ENCODE data around the gene COLGALT1. TPM values are rescaled to one million over a fixed set of nuclear protein-coding genes. Genes with fewer than 3 reads are reported as not detected.
"Not testable (repeated sequence)": the region's sequence is repeated elsewhere in the genome, so short reads cannot be mapped to it uniquely, and the experiment has no call there.

The COLGALT1 gene
- total and polyA plus RNA-seq, 4 donors = 14.4 to 32.2 (median 22.5) TPM

DNA sequence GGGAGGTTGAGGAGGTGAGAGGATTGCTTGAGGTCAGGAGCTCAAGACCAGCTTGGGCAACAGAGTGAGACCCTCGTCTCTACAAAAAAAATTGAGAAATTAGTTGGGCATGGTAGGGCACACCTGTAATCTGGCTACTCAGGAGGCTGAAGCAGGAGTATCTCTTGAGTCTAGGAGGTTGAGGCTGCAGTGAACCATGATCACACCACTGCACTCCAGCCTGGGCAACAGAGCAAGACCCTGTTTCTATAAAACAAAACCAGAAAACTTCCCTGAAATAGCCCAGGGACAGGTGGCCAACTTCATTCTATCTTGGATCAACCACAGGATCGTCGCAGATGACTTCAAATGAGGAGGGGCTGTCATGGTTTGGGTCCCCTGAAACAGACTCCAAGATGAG lies 28.7 kb downstream of the COLGALT1 start (continued):
- TF ChIP-seq, protein P1, sequence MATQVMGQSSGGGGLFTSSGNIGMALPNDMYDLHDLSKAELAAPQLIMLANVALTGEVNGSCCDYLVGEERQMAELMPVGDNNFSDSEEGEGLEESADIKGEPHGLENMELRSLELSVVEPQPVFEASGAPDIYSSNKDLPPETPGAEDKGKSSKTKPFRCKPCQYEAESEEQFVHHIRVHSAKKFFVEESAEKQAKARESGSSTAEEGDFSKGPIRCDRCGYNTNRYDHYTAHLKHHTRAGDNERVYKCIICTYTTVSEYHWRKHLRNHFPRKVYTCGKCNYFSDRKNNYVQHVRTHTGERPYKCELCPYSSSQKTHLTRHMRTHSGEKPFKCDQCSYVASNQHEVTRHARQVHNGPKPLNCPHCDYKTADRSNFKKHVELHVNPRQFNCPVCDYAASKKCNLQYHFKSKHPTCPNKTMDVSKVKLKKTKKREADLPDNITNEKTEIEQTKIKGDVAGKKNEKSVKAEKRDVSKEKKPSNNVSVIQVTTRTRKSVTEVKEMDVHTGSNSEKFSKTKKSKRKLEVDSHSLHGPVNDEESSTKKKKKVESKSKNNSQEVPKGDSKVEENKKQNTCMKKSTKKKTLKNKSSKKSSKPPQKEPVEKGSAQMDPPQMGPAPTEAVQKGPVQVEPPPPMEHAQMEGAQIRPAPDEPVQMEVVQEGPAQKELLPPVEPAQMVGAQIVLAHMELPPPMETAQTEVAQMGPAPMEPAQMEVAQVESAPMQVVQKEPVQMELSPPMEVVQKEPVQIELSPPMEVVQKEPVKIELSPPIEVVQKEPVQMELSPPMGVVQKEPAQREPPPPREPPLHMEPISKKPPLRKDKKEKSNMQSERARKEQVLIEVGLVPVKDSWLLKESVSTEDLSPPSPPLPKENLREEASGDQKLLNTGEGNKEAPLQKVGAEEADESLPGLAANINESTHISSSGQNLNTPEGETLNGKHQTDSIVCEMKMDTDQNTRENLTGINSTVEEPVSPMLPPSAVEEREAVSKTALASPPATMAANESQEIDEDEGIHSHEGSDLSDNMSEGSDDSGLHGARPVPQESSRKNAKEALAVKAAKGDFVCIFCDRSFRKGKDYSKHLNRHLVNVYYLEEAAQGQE (IDR thresholded peaks at IDR 0.05) = no peak
- TF ChIP-seq RXRA (IDR thresholded peaks at IDR 0.05) (no peak), JUND (IDR thresholded peaks at IDR 0.05) (no peak), HNF4A (conservative IDR thresholded peaks at IDR 0.05) (no peak), EGR1 (IDR thresholded peaks at IDR 0.05; ENCODE audit: low read depth in 2 of 2) (no peak)

DNA sequence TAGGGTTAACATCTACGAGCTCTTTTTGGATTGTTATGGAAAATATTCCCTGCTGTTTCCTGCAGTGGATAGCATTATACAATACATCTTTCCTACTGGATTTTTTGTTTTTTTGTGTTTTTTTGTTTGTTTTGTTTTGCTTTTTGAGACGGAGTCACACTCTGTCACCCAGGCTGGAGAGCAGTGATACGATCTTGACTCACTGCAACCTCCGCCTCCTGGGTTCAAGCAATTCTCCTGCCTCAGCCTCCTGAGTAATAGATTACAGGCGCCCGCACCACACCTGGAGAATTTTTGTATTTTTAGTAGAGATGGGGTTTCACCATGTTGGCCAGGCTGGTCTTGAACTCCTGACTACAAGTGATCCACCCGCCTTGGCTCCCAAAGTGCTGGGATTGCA lies 29.9 kb downstream of the COLGALT1 start:
- WGBS = 75% methylated on average over 7 of the region's 7 CpGs
- not testable (repeated sequence) for H3K9me3 ChIP-seq (ENCODE audit: control insufficient read depth in 4 of 4, low read length in 3 of 4); H3K27ac ChIP-seq (ENCODE audit: low read depth in 1 of 2, low read length in 2 of 2); DNase-seq (ENCODE audit: low spot score); H3K4me1 ChIP-seq (ENCODE audit: control insufficient read depth in 4 of 4, insufficient read depth in 4 of 4, low read length in 3 of 4); H3K9ac ChIP-seq (ENCODE audit: low read depth in 1 of 2, low read length in 2 of 2); H3K4me3 ChIP-seq (ENCODE audit: low read depth in 1 of 3, low read length in 3 of 3); H3K27me3 ChIP-seq (ENCODE audit: control insufficient read depth in 4 of 4, insufficient read depth in 4 of 4, low read length in 3 of 4)
- peaks cover 8 to 20% (median 9%) of the 10 kb centered on the region in 4 donors for H3K36me3 ChIP-seq (ENCODE audit: control insufficient read depth in 4 of 4, insufficient read depth in 3 of 4, low read depth in 1 of 4, low read length in 3 of 4)

DNA sequence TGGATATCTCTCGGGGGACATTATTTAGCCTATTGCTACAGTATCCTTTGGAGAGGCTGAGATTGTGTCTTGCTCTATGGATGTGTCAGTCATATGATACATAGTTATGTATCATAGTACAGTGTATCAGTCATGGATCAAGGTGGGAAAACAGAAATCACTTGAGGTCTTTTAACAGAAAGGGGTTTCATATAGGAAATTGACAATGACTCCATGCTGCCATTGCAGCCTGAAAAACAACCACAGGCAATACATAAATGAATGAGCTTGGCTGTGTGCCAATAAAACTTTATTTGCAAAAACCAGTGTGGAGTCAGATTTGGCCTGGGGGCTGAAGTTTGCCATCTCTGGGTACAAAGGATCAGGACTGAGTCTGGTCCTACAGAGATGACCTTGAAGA lies 35.4 kb downstream of the COLGALT1 start:
- Histone ChIP-seq H3K36me3 (ENCODE audit: control insufficient read depth in 4 of 4, insufficient read depth in 3 of 4, low read depth in 1 of 4, low read length in 3 of 4) (no peaks in the 10 kb centered on the region), H3K4me1 (ENCODE audit: control insufficient read depth in 4 of 4, insufficient read depth in 4 of 4, low read length in 3 of 4) (no peaks in the 10 kb centered on the region), H3K27me3 (ENCODE audit: control insufficient read depth in 4 of 4, insufficient read depth in 4 of 4, low read length in 3 of 4) (no peaks in the 10 kb centered on the region), H3K27ac (ENCODE audit: low read depth in 1 of 2, low read length in 2 of 2) (no peak overlapping the region), H3K9me3 (ENCODE audit: control insufficient read depth in 4 of 4, low read length in 3 of 4) (no peaks in the 10 kb centered on the region), H3K4me3 (ENCODE audit: low read depth in 1 of 3, low read length in 3 of 3) (no peak overlapping the region), H3K9ac (ENCODE audit: low read depth in 1 of 2, low read length in 2 of 2) (no peak overlapping the region)
- DNase-seq (ENCODE audit: low spot score) = no peak
- WGBS = 7% methylated on average over 1 of the region's 1 CpG
- no peak for TF ChIP-seq EGR1 (IDR thresholded peaks at IDR 0.05; ENCODE audit: low read depth in 2 of 2)

DNA sequence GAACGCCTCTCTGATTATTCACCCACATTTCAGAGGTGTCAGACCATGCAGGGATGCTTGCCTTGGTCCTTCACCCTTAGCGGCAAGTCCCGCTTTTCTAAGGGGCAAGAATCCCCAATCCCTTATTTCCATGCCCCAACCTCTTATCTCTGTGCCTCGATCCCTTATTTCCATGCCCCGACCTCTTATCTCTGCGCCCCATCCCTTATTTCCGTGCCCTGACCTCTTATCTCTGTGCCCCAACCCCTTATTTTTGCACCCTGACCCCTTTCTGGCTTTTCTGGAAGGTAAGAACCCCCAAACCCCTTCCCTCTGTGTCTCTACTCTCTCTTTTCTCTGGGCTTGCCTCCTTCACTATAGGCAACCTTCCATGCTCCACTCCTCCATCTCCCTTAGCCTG lies 38.8 kb downstream of the COLGALT1 start:
- H3K27ac ChIP-seq (ENCODE audit: low read depth in 1 of 2, low read length in 2 of 2); H3K27me3 ChIP-seq (ENCODE audit: control insufficient read depth in 4 of 4, insufficient read depth in 4 of 4, low read length in 3 of 4); H3K9me3 ChIP-seq (ENCODE audit: control insufficient read depth in 4 of 4, low read length in 3 of 4); H3K36me3 ChIP-seq (ENCODE audit: control insufficient read depth in 4 of 4, insufficient read depth in 3 of 4, low read depth in 1 of 4, low read length in 3 of 4); H3K4me3 ChIP-seq (ENCODE audit: low read depth in 1 of 3, low read length in 3 of 3); H3K9ac ChIP-seq (ENCODE audit: low read depth in 1 of 2, low read length in 2 of 2); H3K4me1 ChIP-seq (ENCODE audit: control insufficient read depth in 4 of 4, insufficient read depth in 4 of 4, low read length in 3 of 4); DNase-seq (ENCODE audit: low spot score): not testable (repeated sequence)
- WGBS = 69% methylated on average over 7 of the region's 7 CpGs

DNA sequence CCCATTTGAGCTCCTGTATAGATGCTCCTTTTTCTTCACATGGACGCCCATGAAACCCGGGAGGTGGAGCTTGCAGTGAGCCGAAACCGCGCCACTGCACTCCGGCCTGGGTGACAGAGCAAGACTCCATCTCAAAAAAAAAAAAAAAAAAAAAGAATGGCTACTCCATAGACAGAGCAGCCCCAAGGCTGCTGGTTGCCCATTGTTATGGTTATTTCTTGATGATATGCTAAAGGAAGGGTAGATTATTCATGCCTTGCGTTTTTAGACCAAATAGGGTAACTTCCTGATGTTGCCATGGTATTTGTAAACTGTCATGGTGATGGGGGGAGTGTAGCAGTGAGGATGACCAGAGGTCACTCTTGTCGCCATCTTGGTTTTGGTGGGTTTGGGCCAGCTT lies 42.6 kb downstream of the COLGALT1 start:
- H3K9ac ChIP-seq (ENCODE audit: low read depth in 1 of 2, low read length in 2 of 2); H3K27me3 ChIP-seq (ENCODE audit: control insufficient read depth in 4 of 4, insufficient read depth in 4 of 4, low read length in 3 of 4); H3K4me1 ChIP-seq (ENCODE audit: control insufficient read depth in 4 of 4, insufficient read depth in 4 of 4, low read length in 3 of 4); DNase-seq (ENCODE audit: low spot score); H3K9me3 ChIP-seq (ENCODE audit: control insufficient read depth in 4 of 4, low read length in 3 of 4); H3K36me3 ChIP-seq (ENCODE audit: control insufficient read depth in 4 of 4, insufficient read depth in 3 of 4, low read depth in 1 of 4, low read length in 3 of 4); H3K4me3 ChIP-seq (ENCODE audit: low read depth in 1 of 3, low read length in 3 of 3); H3K27ac ChIP-seq (ENCODE audit: low read depth in 1 of 2, low read length in 2 of 2): not testable (repeated sequence)
- 86% methylated on average over 8 of the region's 8 CpGs for WGBS
